Neural cell (in vitro differentiated cells): Measurements from ENCODE around the gene CPNE4. TPM values are rescaled to one million over a fixed set of nuclear protein-coding genes. Genes with fewer than 3 reads are reported as not detected.

ENCODE experiments used
- H2AFZ ChIP-seq: fragments of 200-600, 300-800 bp; sonication (generic), shearing (Covaris generic); 2 replicates; pipeline ENCODE4 v1.6.0; 2014; ENCODE audit warnings: low read depth, mild to moderate bottlenecking, antibody characterized with exemption, low read length, moderate library complexity
- H3F3A ChIP-seq: fragments of 200-600 bp; shearing (Covaris generic); 2 replicates; pipeline ENCODE4 v1.6.1; 2016; ENCODE audit warnings: mild to moderate bottlenecking, moderate library complexity, mixed read lengths, antibody characterized with exemption, low read length; ENCODE audit not compliant: insufficient read depth, poor library complexity, severe bottlenecking
- H3K27ac ChIP-seq: fragments of 200-600, 300-800 bp; sonication (generic), shearing (Covaris generic); 2 replicates; pipeline ENCODE4 v1.5.1; 2014; ENCODE audit warnings: mild to moderate bottlenecking, low read length, moderate library complexity
- H3K27me3 ChIP-seq: fragments of 300-800, 200-600 bp; sonication (generic), shearing (Covaris generic); 2 replicates; pipeline ENCODE4 v1.6.0; 2014; ENCODE audit warnings: mild to moderate bottlenecking, low read depth, low read length, moderate library complexity; ENCODE audit not compliant: insufficient read depth
- H3K36me3 ChIP-seq: fragments of 300-800, 200-600 bp; sonication (generic), shearing (Covaris generic); 2 replicates; pipeline ENCODE4 v1.5.1; 2014; ENCODE audit warnings: mild to moderate bottlenecking, antibody characterized with exemption, low read length, moderate library complexity; ENCODE audit not compliant: insufficient read depth
- H3K4me2 ChIP-seq: fragments of 300-800, 200-600 bp; sonication (generic), shearing (Covaris generic); 2 replicates; pipeline ENCODE4 v1.6.0; 2014; ENCODE audit warnings: mild to moderate bottlenecking, low read length
- H3K4me3 ChIP-seq: fragments of 300-800, 200-600 bp; sonication (generic), shearing (Covaris generic); 2 replicates; pipeline ENCODE4 v1.5.1; 2014; ENCODE audit warnings: mild to moderate bottlenecking, low read length, moderate library complexity
- H3K79me2 ChIP-seq: fragments of 200-600 bp; shearing (Covaris generic); replicated peaks from 2 replicates; pipeline ENCODE4 v1.6.0; 2014; ENCODE audit warnings: mild to moderate bottlenecking, low read length, moderate library complexity; ENCODE audit not compliant: insufficient read depth
- H3K9ac ChIP-seq: fragments of 300-800, 200-600 bp; sonication (generic), shearing (Covaris generic); 2 replicates; pipeline ENCODE4 v1.6.1; 2016; ENCODE audit warnings: mild to moderate bottlenecking, low read length, mixed read lengths
- H3K9me2 ChIP-seq: fragments of 200-600 bp; shearing (Covaris generic); 2 replicates; pipeline ENCODE4 v1.6.1; 2016; ENCODE audit warnings: mild to moderate bottlenecking, low read length, mixed read lengths; ENCODE audit not compliant: insufficient read depth
- H3K9me3 ChIP-seq: fragments of 200-600, 300-800 bp; sonication (generic), shearing (Covaris generic); 2 replicates; pipeline ENCODE4 v1.6.1; 2016; ENCODE audit warnings: mild to moderate bottlenecking, mixed run types, low read length, moderate library complexity, mixed read lengths
- H4K20me1 ChIP-seq: fragments of 200-600 bp; shearing (Covaris generic); 2 replicates; pipeline ENCODE4 v1.6.1; 2016; ENCODE audit warnings: mild to moderate bottlenecking, mixed run types; ENCODE audit not compliant: insufficient read depth
- EP300 ChIP-seq: fragments of 450-650 bp; conservative IDR thresholded peaks from 2 replicates; pipeline ENCODE4 v1.6.1; 2014; ENCODE audit warnings: antibody characterized with exemption, mild to moderate bottlenecking, moderate library complexity; ENCODE audit not compliant: poor library complexity, severe bottlenecking
- EZH2 ChIP-seq: fragments of 200-600, 300-800 bp; shearing (Covaris generic), sonication (generic); IDR thresholded peaks from 2 replicates; pipeline ENCODE4 v1.6.1; 2014; ENCODE audit warnings: antibody characterized with exemption, low read length, borderline replicate concordance, mild to moderate bottlenecking; ENCODE audit not compliant: insufficient read depth, poor library complexity, severe bottlenecking
- MXI1 ChIP-seq: fragments of 450-650 bp; conservative IDR thresholded peaks from 2 replicates; pipeline ENCODE4 v1.6.1; 2014; ENCODE audit warnings: antibody characterized with exemption, mild to moderate bottlenecking; ENCODE audit not compliant: poor library complexity, severe bottlenecking
- POLR2AphosphoS5 ChIP-seq: IDR thresholded peaks from 2 replicates; pipeline ENCODE4 v1.6.1; 2012
- RAD21 ChIP-seq: fragments of 450-650 bp; conservative IDR thresholded peaks from 2 replicates; pipeline ENCODE4 v1.6.1; 2014; ENCODE audit warnings: antibody characterized with exemption, mild to moderate bottlenecking, moderate library complexity
- SMC3 ChIP-seq: fragments of 450-650 bp; conservative IDR thresholded peaks from 2 replicates; pipeline ENCODE4 v1.6.1; 2014; ENCODE audit warnings: antibody characterized with exemption, mild to moderate bottlenecking, moderate library complexity; ENCODE audit not compliant: poor library complexity
- TAF1 ChIP-seq: IDR thresholded peaks from 2 replicates; pipeline ENCODE4 v1.6.1; 2012; ENCODE audit warnings: low read depth
- polyA plus RNA-seq: library from polyadenylated mRNA; depleted of rRNA; stranded (reverse); fragments of >200 nt; gene quantifications from 2 replicates; pipeline ENCODE4 v1.2.3, GENCODE V29; 2014
- small RNA-seq, 3 experiments: library from RNA; depleted of rRNA; stranded (forward); fragments of <200 nt; gene quantifications; one replicate each; pipeline ENCODE3, GENCODE V24; 2012
- TF ChIP-seq, protein P1 (sequence below): fragments of 450-650 bp; IDR thresholded peaks from 2 replicates; pipeline ENCODE4 v1.5.1; 2014; ENCODE audit warnings: antibody characterized with exemption, mild to moderate bottlenecking, moderate library complexity; ENCODE audit not compliant: poor library complexity, severe bottlenecking
- TF ChIP-seq, protein P2 (sequence below): IDR thresholded peaks from 2 replicates; pipeline ENCODE4 v1.6.1; 2012; ENCODE audit warnings: borderline replicate concordance

Gene CPNE4
- polyA plus RNA-seq, 1 donor from 2014 or later = 0.59 TPM

DNA sequence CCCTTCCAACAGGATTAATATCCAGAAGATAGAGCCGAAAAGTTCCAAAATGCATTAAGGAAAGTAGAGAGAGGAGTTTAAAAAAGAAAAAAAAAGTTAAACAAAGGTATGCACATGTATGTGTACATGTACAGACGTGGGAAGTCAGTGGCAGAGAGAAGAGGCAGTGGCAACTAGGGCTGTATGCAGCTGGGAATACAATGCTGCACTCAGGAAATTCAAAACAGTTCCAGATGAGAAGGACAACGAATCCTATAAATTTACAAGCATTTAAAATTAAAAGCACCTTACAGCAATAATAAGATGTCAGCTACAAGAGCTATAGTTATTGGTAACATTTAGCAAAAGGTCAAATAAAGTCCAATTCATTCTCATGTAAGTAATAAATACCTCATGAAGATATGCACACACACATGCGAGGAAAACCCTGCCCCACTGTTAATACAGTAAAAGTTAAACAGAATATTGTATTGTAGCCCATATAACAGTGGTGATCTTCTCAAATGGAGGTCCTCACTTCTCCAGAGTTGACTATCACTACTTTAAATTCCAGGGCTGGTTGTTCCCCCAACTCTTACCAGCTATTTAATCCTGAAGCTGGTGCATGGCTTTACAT is 550.2 kb downstream of the CPNE4 start:
- no peak overlapping the region for H3K9ac ChIP-seq
- no peaks in the 10 kb centered on the region for H3K27me3 ChIP-seq
- no peak overlapping the region for H3K4me2 ChIP-seq

More for the DNA sequence above, 550.2 kb downstream of the CPNE4 start:
- TF ChIP-seq RAD21 (no peak), EZH2 (no peak), TAF1 (no peak), EP300 (no peak), SMC3 (no peak), POLR2AphosphoS5 (no peak), MXI1 (no peak)
- TF ChIP-seq, protein P1, sequence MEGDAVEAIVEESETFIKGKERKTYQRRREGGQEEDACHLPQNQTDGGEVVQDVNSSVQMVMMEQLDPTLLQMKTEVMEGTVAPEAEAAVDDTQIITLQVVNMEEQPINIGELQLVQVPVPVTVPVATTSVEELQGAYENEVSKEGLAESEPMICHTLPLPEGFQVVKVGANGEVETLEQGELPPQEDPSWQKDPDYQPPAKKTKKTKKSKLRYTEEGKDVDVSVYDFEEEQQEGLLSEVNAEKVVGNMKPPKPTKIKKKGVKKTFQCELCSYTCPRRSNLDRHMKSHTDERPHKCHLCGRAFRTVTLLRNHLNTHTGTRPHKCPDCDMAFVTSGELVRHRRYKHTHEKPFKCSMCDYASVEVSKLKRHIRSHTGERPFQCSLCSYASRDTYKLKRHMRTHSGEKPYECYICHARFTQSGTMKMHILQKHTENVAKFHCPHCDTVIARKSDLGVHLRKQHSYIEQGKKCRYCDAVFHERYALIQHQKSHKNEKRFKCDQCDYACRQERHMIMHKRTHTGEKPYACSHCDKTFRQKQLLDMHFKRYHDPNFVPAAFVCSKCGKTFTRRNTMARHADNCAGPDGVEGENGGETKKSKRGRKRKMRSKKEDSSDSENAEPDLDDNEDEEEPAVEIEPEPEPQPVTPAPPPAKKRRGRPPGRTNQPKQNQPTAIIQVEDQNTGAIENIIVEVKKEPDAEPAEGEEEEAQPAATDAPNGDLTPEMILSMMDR = no peak
- TF ChIP-seq, protein P2, sequence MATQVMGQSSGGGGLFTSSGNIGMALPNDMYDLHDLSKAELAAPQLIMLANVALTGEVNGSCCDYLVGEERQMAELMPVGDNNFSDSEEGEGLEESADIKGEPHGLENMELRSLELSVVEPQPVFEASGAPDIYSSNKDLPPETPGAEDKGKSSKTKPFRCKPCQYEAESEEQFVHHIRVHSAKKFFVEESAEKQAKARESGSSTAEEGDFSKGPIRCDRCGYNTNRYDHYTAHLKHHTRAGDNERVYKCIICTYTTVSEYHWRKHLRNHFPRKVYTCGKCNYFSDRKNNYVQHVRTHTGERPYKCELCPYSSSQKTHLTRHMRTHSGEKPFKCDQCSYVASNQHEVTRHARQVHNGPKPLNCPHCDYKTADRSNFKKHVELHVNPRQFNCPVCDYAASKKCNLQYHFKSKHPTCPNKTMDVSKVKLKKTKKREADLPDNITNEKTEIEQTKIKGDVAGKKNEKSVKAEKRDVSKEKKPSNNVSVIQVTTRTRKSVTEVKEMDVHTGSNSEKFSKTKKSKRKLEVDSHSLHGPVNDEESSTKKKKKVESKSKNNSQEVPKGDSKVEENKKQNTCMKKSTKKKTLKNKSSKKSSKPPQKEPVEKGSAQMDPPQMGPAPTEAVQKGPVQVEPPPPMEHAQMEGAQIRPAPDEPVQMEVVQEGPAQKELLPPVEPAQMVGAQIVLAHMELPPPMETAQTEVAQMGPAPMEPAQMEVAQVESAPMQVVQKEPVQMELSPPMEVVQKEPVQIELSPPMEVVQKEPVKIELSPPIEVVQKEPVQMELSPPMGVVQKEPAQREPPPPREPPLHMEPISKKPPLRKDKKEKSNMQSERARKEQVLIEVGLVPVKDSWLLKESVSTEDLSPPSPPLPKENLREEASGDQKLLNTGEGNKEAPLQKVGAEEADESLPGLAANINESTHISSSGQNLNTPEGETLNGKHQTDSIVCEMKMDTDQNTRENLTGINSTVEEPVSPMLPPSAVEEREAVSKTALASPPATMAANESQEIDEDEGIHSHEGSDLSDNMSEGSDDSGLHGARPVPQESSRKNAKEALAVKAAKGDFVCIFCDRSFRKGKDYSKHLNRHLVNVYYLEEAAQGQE = no peak
- H3K36me3 ChIP-seq = no peaks in the 10 kb centered on the region
- no peaks in the 10 kb centered on the region for H3F3A ChIP-seq
- no peak overlapping the region for H2AFZ ChIP-seq
- no peak overlapping the region for H3K27ac ChIP-seq
- H3K4me3 ChIP-seq = no peak overlapping the region
- H4K20me1 ChIP-seq = no peaks in the 10 kb centered on the region
- no peaks in the 10 kb centered on the region for H3K9me2 ChIP-seq
- no peaks in the 10 kb centered on the region for H3K79me2 ChIP-seq
- no peaks in the 10 kb centered on the region for H3K9me3 ChIP-seq

Small RNA genes within 50 kb of the gene (small RNA-seq; reads per million reads assigned to genes)
- 0 reads per million in 3 experiments for gene AC107027.2
- 0 reads per million in 3 experiments for gene MIR5704
